Measurements from ENCODE around the gene TUBGCP6.

Gene TUBGCP6

DNA sequence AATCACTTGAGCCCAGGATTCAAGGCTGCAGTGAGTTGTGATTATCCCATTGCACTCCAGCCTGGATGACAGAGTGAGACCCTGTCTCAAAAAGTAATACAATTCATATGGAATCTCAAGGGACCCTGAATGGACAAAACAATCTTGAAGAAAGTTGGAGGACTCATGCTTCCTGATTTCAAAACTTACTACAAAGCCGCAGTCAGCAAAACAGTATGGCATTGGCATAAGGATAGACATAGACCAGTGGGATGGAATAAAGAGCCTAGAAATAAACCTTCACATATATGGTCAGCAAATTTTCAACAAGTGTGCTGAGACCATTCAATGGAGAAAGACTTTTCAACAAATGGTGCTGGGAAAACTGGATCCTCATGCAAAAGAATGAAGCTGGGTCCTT lies 41.5 kb downstream of the TUBGCP6 start:
- Histone ChIP-seq H3K9me3 (ENCODE audit: insufficient read depth, low read length, severe bottlenecking) (no peaks in the 10 kb centered on the region), H3K4me2 (ENCODE audit: insufficient read depth, low read length) (no peak overlapping the region), H3K27ac (ENCODE audit: low read length) (no peak overlapping the region), H3K4me1 (ENCODE audit: insufficient read depth, low read length) (peaks cover 34% of the 10 kb centered on the region), H3K36me3 (ENCODE audit: insufficient read depth, low read length) (peaks cover 51% of the 10 kb centered on the region), H3K79me2 (ENCODE audit: insufficient read depth, low read length) (peaks cover 37% of the 10 kb centered on the region), H3K27me3 (ENCODE audit: insufficient read depth, low read length, poor library complexity) (no peaks in the 10 kb centered on the region), H4K20me1 (ENCODE audit: insufficient read depth, low read length) (peaks cover 43% of the 10 kb centered on the region), H2AFZ (ENCODE audit: low read depth, low read length) (no peak overlapping the region), H3K9ac (ENCODE audit: low read depth, low read length) (no peak overlapping the region), H3K4me3 (ENCODE audit: low read depth in 1 of 2, low read length in 2 of 2) (no peak overlapping the region)
- no peak for ATAC-seq (ENCODE audit: insufficient read depth, low read depth)
- no peak for DNase-seq
- no peak for TF ChIP-seq EZH2 (IDR thresholded peaks at IDR 0.05; ENCODE audit: borderline replicate concordance, low read depth, low read length, severe bottlenecking)
- TF ChIP-seq, protein P1, sequence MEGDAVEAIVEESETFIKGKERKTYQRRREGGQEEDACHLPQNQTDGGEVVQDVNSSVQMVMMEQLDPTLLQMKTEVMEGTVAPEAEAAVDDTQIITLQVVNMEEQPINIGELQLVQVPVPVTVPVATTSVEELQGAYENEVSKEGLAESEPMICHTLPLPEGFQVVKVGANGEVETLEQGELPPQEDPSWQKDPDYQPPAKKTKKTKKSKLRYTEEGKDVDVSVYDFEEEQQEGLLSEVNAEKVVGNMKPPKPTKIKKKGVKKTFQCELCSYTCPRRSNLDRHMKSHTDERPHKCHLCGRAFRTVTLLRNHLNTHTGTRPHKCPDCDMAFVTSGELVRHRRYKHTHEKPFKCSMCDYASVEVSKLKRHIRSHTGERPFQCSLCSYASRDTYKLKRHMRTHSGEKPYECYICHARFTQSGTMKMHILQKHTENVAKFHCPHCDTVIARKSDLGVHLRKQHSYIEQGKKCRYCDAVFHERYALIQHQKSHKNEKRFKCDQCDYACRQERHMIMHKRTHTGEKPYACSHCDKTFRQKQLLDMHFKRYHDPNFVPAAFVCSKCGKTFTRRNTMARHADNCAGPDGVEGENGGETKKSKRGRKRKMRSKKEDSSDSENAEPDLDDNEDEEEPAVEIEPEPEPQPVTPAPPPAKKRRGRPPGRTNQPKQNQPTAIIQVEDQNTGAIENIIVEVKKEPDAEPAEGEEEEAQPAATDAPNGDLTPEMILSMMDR (IDR thresholded peaks at IDR 0.05; ENCODE audit: borderline replicate concordance, extremely low read depth, low read length, poor library complexity, severe bottlenecking) = no peak

- peak overlapping the region; percentile 35 to 71; a peak in 3 of 4 replicates for H3K4me3 ChIP-seq (ENCODE audit: low read depth in 1 of 2, low read length in 2 of 2)
- H3K27ac ChIP-seq (ENCODE audit: low read length) = peak overlapping the region; percentile 53; the same call in 1 of the 2 replicates
- ATAC-seq (ENCODE audit: insufficient read depth, low read depth) = no peak
- no peak for TF ChIP-seq EZH2 (IDR thresholded peaks at IDR 0.05; ENCODE audit: borderline replicate concordance, low read depth, low read length, severe bottlenecking)
- TF ChIP-seq, protein P1 (IDR thresholded peaks at IDR 0.05; ENCODE audit: borderline replicate concordance, extremely low read depth, low read length, poor library complexity, severe bottlenecking) = peak; percentile 13
- no peaks in the 10 kb centered on the region for H3K27me3 ChIP-seq (ENCODE audit: insufficient read depth, low read length, poor library complexity)
- peak overlapping the region; percentile 90 for H3K9ac ChIP-seq (ENCODE audit: low read depth, low read length)
- peak overlapping the region; percentile 98 for H3K4me2 ChIP-seq (ENCODE audit: insufficient read depth, low read length)
- H3K36me3 ChIP-seq (ENCODE audit: insufficient read depth, low read length) = peaks cover 52% of the 10 kb centered on the region
- H2AFZ ChIP-seq (ENCODE audit: low read depth, low read length) = no peak overlapping the region
- no peak for DNase-seq
- no peaks in the 10 kb centered on the region for H3K9me3 ChIP-seq (ENCODE audit: insufficient read depth, low read length, severe bottlenecking)
- H3K79me2 ChIP-seq (ENCODE audit: insufficient read depth, low read length) = peaks cover 37% of the 10 kb centered on the region
- peaks cover 34% of the 10 kb centered on the region for H3K4me1 ChIP-seq (ENCODE audit: insufficient read depth, low read length)
- peaks cover 44% of the 10 kb centered on the region for H4K20me1 ChIP-seq (ENCODE audit: insufficient read depth, low read length)
Observed at GRCh38 chr22:50202130-50202666, 42.6 kb downstream of the TUBGCP6 start.

- peaks cover 34% of the 10 kb centered on the region for H3K4me1 ChIP-seq (ENCODE audit: insufficient read depth, low read length)
- no peak for TF ChIP-seq EZH2 (IDR thresholded peaks at IDR 0.05; ENCODE audit: borderline replicate concordance, low read depth, low read length, severe bottlenecking)
- TF ChIP-seq, protein P1 (IDR thresholded peaks at IDR 0.05; ENCODE audit: borderline replicate concordance, extremely low read depth, low read length, poor library complexity, severe bottlenecking) = no peak
- peak overlapping the region; percentile 50 to 71 for H3K4me3 ChIP-seq (ENCODE audit: low read depth in 1 of 2, low read length in 2 of 2)
- H3K9me3 ChIP-seq (ENCODE audit: insufficient read depth, low read length, severe bottlenecking) = no peaks in the 10 kb centered on the region
- peak overlapping the region; percentile 98 for H3K4me2 ChIP-seq (ENCODE audit: insufficient read depth, low read length)
- H4K20me1 ChIP-seq (ENCODE audit: insufficient read depth, low read length) = peaks cover 43% of the 10 kb centered on the region
- ATAC-seq (ENCODE audit: insufficient read depth, low read depth) (peak; percentile 14), DNase-seq (peak; percentile 35)
- H3K27me3 ChIP-seq (ENCODE audit: insufficient read depth, low read length, poor library complexity) = no peaks in the 10 kb centered on the region
- H2AFZ ChIP-seq (ENCODE audit: low read depth, low read length) = peak overlapping the region; percentile 78
- H3K9ac ChIP-seq (ENCODE audit: low read depth, low read length) = peak overlapping the region; percentile 90
- peaks cover 50% of the 10 kb centered on the region for H3K36me3 ChIP-seq (ENCODE audit: insufficient read depth, low read length)
- peaks cover 34% of the 10 kb centered on the region for H3K79me2 ChIP-seq (ENCODE audit: insufficient read depth, low read length)
- H3K27ac ChIP-seq (ENCODE audit: low read length) = peak overlapping the region; percentile 53
Observed at GRCh38 chr22:50201191-50202129, 43.4 kb downstream of the TUBGCP6 start.
